ENCODE data around the gene STUB1. TPM values are rescaled to one million over a fixed set of nuclear protein-coding genes. Genes with fewer than 3 reads are reported as not detected.

The STUB1 gene
- 100 to 1,000 TPM; 135 to 186 TPM for total RNA-seq

GRCh38 chr16:679814-680624, at the start of gene STUB1:
Gene STUB1 (plus strand): TSS chr16:680410. CDS start chr16:680526, 116 bp downstream.
- no peaks in the 10 kb centered on the region for H3K9me3 ChIP-seq
- H3K4me1 ChIP-seq: peaks cover 0 to 61% of the 10 kb centered on the region in 2 donors
- peak; percentile 80 for DNase-seq (ENCODE audit: low spot score)
- H3K27me3 ChIP-seq: no peaks in the 10 kb centered on the region
- peak within 1 kb of the TSS; percentile 82 to 88 for H3K4me3 ChIP-seq
- peak within 1 kb of the TSS; percentile 95 to 99 for H3K27ac ChIP-seq
- no peak for TF ChIP-seq CTCF (IDR thresholded peaks at IDR 0.05)
- H3K36me3 ChIP-seq: peaks cover 20% of the 10 kb centered on the region

DNA sequence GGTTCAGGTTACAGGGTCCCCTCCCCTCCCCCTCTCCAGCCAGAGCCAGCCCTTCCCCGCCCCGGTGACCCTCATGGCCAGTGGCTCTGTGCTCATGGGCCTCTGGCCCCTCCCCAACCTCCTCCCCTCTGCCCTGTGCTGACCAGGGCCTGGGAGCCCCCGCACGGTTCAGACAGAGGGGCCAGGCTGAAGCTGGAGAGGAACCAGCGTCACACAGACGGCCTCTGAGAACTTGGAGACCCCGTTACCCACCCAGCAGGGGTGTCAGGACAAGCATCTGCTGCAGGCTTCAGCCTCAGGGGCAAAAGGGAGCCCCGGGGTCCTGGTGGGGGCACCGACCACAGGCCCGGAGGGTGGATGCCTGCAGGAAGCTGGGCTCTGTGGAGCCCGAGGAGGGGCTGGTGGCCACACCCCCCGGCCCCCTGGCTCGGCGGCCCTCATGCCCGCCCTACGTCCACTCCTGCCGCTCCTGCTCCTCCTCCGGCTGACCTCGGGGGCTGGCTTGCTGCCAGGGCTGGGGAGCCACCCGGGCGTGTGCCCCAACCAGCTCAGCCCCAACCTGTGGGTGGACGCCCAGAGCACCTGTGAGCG, 49.3 kb upstream of the STUB1 start, which contains the start of gene WFIKKN1:
TSS of gene WFIKKN1 (plus strand) at position 171 of the 591 bp plus-strand sequence. CDS start at position 440, 269 bp downstream.
- Histone ChIP-seq H3K9me3 (no peaks in the 10 kb centered on the region), H3K27me3 (no peaks in the 10 kb centered on the region), H3K4me1 (peaks cover 0 to 47% of the 10 kb centered on the region in 2 donors), H3K27ac (no peak within 1 kb of the TSS), H3K4me3 (no peak within 1 kb of the TSS), H3K36me3 (peaks cover 11% of the 10 kb centered on the region)
- no peak for TF ChIP-seq CTCF (IDR thresholded peaks at IDR 0.05)
- no peak for DNase-seq (ENCODE audit: low spot score)

GRCh38 chr16:631808-632358, 48.3 kb upstream of the STUB1 start:
- TF ChIP-seq CTCF (IDR thresholded peaks at IDR 0.05): no peak
- Histone ChIP-seq H3K4me3 (no peak overlapping the region), H3K36me3 (peaks cover 11% of the 10 kb centered on the region), H3K4me1 (peaks cover 0 to 46% of the 10 kb centered on the region in 2 donors), H3K27me3 (no peaks in the 10 kb centered on the region), H3K9me3 (no peaks in the 10 kb centered on the region), H3K27ac (no peak overlapping the region)
- DNase-seq (ENCODE audit: low spot score): no peak

DNA sequence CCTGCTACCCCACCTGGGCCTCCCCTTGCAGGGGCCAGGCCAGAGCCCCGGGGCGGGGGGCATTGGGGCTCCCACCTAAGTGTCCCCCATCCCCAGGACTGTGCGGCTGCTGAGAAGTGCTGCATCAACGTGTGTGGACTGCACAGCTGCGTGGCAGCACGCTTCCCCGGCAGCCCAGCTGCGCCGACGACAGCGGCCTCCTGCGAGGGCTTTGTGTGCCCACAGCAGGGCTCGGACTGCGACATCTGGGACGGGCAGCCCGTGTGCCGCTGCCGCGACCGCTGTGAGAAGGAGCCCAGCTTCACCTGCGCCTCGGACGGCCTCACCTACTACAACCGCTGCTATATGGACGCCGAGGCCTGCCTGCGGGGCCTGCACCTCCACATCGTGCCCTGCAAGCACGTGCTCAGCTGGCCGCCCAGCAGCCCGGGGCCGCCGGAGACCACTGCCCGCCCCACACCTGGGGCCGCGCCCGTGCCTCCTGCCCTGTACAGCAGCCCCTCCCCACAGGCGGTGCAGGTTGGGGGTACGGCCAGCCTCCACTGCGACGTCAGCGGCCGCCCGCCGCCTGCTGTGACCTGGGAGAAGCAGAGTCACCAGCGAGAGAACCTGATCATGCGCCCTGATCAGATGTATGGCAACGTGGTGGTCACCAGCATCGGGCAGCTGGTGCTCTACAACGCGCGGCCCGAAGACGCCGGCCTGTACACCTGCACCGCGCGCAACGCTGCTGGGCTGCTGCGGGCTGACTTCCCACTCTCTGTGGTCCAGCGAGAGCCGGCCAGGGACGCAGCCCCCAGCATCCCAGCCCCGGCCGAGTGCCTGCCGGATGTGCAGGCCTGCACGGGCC, 47.5 kb upstream of the STUB1 start:
- Histone ChIP-seq H3K36me3 (peaks cover 11% of the 10 kb centered on the region), H3K9me3 (no peaks in the 10 kb centered on the region), H3K27ac (no peak overlapping the region), H3K27me3 (no peaks in the 10 kb centered on the region), H3K4me3 (no peak overlapping the region), H3K4me1 (peaks cover 0 to 45% of the 10 kb centered on the region in 2 donors)
- DNase-seq (ENCODE audit: low spot score): no peak
- TF ChIP-seq CTCF (IDR thresholded peaks at IDR 0.05): no peak

DNA sequence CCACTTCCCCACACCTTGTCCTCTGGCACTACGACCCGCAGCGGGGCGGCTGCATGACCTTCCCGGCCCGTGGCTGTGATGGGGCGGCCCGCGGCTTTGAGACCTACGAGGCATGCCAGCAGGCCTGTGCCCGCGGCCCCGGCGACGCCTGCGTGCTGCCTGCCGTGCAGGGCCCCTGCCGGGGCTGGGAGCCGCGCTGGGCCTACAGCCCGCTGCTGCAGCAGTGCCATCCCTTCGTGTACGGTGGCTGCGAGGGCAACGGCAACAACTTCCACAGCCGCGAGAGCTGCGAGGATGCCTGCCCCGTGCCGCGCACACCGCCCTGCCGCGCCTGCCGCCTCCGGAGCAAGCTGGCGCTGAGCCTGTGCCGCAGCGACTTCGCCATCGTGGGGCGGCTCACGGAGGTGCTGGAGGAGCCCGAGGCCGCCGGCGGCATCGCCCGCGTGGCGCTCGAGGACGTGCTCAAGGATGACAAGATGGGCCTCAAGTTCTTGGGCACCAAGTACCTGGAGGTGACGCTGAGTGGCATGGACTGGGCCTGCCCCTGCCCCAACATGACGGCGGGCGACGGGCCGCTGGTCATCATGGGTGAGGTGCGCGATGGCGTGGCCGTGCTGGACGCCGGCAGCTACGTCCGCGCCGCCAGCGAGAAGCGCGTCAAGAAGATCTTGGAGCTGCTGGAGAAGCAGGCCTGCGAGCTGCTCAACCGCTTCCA, 46.7 kb upstream of the STUB1 start:
- Histone ChIP-seq H3K36me3 (peaks cover 11% of the 10 kb centered on the region), H3K4me1 (peaks cover 0 to 52% of the 10 kb centered on the region in 2 donors), H3K27ac (no peak overlapping the region), H3K9me3 (no peaks in the 10 kb centered on the region), H3K27me3 (no peaks in the 10 kb centered on the region), H3K4me3 (no peak overlapping the region)
- TF ChIP-seq CTCF (IDR thresholded peaks at IDR 0.05): no peak
- DNase-seq (ENCODE audit: low spot score): no peak

Data from right atrium auricular region (tissue), 2 donors.